Measurements from ENCODE around the gene SGO1.
"Not testable (repeated sequence)": the region's sequence is repeated elsewhere in the genome, so short reads cannot be mapped to it uniquely, and the experiment has no call there.

The SGO1 gene

DNA sequence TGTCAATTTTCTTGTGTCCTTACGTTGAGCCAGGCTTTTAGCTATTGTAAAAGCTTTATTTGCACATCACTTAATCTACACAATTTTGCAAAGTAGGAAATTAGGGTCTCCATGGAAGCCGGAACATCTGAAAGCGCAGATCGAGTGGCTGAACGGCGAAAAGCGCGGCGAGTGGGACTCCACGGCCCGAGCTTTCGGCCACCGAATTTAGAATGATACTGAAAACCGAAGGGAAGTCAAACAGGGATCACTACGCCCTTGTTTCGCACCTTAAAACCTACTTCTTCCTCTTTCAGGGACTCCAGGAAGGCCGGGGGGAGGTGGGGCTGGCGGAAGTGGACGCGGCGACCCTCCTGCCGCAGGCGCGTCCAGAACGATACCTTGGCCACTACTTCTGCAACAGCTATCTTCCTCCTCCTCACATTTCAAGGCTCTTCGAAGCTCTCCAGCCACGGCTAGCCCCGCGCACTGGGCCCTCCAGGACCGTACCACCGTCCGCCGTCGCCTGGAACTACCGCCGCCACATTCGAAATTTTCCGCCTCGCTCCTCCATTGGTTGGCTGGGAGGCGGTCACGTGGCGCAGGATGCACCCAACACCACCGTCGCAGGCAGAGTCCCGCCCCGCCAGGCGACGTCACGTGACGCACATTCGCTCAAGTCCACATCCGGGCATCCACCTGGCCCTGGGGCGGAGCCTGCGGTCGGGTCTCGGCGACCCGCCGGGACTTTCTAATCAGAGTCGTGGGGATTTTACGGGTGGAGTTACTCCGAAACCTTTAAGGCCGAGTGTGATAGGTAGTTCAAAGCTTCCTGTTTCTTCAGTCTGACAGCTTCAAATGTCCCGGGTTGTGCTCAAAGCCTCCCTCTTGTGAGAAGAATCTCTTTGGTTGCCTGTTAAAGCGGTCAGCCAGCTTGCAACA is at the start of gene SGO1:
Gene SGO1, minus strand, starts transcription at position 528 of the 921 bp plus-strand sequence. CDS start 2,179 bp downstream, outside the sequence.
- DNase-seq (ENCODE audit: low spot score), result peak; percentile 98

DNA sequence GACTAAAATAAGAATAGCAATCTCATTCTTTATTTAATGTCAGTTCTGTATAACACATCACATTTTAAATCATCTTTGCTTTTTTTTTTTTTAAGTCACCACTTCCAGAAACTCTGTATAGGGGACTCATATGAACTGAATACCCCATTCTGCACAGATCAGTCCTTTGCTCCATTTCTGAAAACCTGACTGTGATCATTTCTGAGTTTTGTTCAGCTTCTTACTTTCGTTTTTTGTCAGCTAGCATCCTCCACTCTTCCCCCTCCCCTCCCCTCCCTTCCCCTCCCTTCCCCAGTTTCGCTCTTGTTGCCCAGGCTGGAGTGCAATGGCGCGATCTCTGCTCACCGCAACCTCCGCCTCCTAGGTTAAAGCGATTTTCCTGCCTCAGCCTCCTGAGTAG is 49.8 kb upstream of the SGO1 start:
- DNase-seq (ENCODE audit: low spot score), result no peak

DNA sequence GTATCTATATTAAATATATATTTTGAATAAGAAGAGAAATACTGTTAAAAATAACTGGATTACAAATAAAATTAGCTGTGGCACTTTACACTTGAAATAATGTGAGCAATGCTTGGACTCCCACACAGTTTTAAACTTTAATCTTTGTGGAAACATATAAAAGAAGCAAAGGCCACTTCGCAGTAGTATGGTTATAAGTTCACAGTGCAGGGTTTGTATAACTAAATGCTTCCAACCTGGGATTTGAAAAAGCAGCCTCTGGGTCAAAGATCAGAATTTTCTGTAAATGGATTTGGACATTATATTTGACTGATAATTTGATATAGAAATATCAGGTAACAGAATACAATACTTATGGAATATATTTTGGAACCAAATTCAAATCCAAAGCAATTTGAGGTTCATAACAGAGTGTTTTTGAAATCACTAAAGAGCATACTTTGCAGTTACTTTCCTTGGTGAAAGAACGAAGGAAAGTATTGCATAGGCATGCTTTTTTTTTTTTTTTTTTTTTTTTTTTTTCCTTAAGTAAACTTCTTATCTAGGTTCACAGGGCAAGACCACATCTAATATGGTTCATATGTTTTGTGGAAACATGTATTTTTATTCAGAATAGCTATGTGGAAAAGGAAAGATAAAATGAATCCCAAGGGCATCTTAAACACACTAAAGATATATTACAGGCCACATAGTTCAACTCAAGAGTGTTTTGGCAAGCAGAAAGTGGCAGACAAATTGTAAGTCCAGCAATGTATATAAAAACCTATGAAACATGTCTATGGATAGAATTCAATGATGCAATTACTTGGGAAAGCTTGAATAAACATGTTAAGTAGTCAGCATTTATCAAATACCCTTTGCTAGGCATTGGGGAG is 47.1 kb upstream of the SGO1 start:
- no peak for DNase-seq (ENCODE audit: low spot score)

DNA sequence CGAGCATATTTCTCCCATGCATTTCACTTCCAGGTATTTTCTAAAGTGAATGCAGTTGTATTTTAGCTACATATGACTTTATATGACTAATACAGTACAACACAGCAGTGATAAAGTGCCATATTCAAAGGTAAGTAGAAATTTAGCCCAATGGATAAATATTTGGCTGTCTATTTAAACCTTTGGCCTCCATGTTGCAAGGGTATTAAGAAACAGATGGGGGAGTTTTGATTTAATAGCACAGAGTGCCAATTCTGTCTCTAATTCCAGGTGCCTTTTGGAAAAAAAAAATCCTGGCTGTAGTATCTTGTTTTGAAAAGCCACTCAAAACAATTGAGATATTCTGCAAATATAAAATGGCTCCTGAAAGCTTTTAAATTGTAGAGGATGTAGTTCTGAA is 44.9 kb upstream of the SGO1 start:
- DNase-seq (ENCODE audit: low spot score), result no peak

DNA sequence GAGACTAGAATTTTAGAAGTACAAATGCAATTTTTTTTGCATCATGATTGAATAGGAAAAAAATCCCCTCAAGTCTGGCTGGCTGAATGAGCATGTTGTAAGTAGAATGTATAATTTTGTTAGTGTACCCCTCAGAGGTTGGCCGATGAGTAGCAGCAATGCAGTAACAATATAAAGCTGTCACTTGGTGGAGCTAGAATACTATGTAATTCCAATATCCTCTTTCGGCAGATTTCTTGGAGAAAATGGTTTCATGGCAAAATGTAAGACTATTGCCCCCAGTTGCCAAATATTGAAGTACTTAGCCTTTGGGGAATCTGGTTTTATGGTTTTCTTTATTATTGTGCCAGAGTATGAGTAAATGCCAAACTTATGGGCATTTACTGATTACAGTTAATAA is 39.8 kb upstream of the SGO1 start:
- peak; percentile 17 for DNase-seq (ENCODE audit: low spot score)

DNA sequence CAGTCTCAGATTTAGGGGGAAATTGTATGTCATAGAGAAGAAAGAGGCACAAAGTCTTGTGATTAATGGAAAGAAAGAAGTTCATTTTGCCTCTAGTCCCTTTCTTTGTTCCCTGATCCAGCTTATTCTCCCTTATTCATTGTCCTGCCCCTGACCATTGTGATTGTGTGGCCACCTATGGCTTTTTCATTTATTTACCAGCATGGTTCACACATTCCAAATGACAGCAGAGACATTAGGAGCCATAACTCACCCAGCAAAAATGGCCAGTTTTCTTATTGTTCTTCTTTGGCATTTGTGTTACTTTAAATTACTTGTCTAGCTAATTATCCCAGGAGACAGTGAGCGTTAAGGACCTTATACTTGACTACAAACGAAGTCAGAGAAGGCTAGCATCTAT is 36.3 kb upstream of the SGO1 start:
- DNase-seq (ENCODE audit: low spot score), result no peak

DNA sequence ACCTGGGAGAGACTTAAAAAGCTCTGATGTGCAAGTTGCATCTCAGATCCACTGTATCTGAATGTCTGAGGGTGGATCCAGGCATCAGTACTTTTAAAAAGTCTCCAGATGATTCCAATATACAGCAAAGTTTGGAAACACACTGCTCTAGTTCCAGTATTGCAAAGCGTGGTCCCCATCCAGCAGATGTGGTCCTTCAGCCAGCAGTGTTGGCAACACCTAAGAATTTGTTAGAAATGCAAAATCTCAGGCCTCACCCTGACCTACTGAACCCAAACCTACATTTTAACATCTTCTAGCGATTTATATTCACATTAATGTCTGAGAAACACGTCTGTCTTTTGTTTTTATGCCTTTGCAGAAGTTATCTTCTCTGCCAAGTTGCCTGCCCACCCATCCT is 32.2 kb upstream of the SGO1 start:
- no peak for DNase-seq (ENCODE audit: low spot score)

DNA sequence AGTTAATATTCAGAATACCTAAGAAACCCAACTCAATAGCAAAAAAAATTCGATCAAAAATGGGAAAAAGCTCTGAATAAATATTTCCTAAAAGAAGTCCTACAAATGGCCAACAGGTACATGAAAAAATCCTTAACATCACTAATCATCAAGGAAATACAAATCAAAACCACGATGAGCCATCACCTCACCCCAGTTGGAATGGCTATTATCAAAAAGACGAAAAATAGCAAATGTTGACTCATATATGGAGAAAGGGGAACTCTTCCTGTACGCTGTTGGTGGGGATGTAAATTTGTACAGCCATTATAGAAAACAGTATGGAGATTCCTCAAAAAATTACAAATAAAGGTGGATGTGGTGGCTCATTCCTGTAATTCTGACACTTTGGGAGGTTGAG is 29.6 kb upstream of the SGO1 start:
- no peak for DNase-seq (ENCODE audit: low spot score)

DNA sequence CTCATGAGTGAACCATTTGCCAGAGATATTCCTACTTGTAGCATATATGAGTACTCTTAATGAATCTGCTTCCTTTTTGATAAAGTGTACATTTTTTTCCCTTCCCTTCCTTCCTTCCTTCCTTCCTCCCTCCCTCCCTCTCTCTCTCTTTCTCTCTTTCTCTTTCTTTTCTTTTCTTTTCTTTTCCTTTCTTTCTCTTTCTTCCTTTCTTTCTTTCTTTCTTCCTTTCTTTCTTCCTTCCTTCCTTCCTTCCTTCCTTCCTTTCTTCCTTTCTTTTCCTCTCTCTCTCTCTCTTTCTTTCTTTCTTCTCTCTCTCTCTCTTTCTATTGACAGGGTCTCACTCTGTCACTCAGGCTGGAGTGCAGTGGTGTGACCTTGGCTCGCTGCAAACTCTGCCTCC is 27.5 kb upstream of the SGO1 start:
- DNase-seq (ENCODE audit: low spot score), result not testable (repeated sequence)

DNA sequence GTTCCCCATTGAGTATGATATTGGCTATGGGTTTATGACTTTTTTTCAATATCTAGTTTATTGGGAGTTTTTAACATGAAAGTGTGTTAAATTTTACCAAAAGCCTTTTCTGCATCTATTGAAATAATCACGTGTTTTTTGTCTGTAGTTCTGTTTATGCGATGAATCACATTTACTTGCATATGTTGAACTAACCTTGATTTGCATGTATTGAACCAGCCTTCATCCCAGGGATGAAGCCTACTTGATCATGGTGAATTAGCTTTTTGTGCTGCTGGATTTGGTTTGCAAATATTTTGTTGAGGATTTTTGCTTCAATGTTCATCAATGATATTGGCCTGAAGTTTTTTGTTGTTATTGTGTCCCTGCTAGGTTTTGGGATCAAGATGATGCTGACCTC is 21.9 kb upstream of the SGO1 start:
- not testable (repeated sequence) for DNase-seq (ENCODE audit: low spot score)

DNA sequence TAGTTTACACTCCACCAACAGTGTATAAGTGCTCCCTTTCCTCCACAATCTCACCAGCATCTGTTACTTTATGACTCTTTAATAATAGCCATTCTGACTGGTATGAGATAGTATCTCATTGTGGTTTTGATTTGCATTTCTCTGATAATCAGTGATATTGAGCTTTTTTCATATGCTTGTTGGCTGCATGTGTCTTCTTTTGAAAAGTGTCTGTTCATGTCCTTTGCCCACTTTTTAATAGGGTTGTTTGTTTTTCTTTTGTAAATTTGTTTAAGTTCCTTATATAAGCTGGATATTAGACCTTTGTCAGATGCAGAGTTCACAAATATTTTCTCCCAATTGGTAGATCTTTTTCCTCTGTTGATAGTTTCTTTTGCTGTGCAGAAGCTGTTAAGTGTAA is 19.9 kb upstream of the SGO1 start:
- not testable (repeated sequence) for DNase-seq (ENCODE audit: low spot score)

DNA sequence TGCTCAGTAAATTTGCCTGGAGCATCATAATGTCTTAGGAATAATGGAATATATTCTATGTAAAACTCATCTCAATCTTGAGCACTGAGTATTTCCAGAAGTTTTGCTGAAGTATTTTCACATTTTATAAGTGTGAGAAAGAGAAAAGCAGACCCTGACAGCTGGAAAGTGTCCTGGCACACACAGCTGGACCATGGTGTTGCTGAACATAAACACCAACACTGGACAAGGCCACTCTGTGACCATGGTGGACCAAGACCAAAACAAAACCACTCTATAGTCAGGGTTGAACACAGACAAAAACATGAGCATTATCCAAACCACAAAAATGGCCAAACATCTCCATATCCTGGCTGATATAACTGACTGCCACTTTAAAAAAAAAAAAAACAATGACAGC is 15.1 kb upstream of the SGO1 start:
- no peak for DNase-seq (ENCODE audit: low spot score)

DNA sequence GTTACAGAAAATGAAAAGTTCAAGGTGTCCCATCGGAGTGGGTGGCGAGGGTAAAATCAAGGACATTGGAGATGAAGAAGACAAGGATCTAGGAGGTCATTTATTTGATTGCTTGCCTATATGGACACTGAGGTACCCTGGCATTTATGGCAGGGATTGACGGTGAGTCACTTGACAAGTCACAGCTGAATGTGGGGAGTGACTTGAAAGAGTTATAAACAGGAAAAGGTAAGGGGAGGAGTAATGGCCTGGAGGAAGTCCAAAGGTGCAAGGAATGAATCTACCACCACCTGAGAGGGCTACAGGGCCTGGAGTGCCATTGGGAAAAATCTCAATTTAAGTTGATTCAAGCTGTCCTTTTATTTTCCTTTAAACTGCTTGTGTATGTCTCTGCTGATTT is 11.8 kb upstream of the SGO1 start:
- DNase-seq (ENCODE audit: low spot score), result no peak

DNA sequence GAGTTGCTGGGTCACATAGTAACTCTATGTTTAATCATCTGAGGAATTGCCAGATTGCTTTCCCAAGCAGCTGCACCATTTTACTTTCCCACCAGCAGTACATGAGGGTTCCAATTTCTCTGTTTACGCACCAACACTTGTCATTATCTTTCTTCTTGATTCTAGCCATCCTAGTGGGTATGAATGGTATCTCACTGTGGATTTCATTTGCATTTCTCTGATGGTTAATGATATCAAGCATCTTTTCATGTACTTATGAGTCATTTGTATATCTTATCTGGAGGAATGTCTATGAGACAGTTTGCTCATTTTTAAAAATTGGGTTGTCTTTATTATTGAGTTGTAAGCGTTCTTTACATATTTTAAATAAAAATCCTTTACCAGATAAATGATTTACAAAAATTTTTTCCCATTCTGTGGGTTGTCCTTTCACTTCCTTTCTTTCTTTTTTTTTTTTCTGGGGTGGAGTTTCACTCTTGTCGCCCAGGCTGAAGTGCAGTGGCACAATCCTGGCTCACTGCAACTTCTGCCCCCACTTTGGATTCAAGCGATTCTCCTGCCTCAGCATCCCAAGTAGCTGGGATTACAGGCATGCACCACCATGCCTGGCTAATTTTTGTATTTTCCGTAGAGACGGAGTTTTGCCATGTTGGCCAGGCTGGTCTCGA is 8.9 kb upstream of the SGO1 start:
- DNase-seq (ENCODE audit: low spot score), result no peak

DNA sequence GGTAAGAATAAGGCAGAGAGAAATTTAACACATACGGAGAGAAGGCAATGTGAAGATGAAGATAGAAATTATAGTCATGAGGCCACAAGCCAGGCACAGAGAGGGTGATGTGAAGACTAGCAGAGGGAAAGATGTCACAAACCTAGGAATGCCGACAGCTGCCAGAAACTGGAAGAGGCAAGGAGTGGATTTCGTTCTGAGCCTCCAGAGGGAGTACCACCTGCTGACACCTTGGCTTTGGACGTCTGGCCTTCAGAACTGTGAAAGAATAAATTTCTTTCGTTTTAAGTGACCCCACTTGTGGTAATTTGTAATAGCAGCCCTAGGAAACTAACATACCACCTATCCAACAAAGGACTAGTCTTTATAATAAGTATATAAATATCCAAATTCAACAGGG is 5.0 kb upstream of the SGO1 start:
- DNase-seq (ENCODE audit: low spot score), result no peak

DNA sequence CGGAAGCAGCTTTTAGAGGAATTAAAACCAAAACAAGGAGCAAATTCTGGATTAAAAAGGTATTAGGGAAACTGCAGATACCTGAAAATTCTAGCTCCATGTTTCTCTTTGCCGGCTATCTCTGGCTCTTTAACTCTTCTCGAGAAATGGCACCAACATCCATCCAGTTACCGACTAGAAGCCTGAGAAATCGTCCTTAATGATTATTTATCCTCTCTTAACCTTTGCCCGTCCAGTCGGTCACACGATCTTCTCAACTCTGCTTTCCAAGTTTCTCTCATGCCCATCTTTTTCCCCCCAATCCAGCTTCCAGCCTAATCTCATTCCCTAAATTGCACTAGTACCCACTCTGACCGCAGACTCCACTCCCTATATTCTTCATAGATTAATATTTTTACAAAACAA is 596 bp upstream of the SGO1 start:
- peak; percentile 10 for DNase-seq (ENCODE audit: low spot score)

DNA sequence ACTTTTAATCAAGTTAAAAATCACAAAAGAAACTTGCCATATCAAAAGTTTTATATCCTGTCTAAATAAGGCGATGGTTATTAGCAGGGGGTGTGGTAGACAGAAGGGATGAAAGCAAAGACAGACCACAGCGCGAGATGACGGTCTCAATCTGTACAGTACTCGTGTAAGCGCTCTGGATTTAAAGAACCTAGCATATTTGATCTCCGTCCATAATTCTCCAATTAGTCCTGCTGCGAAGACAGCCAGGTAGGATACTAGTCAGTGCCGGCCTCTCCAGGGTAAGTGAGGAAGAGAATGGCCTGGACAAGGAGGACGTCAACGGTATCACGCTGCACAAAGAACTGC is 701 bp downstream of the SGO1 start:
- no peak for DNase-seq (ENCODE audit: low spot score)

DNA sequence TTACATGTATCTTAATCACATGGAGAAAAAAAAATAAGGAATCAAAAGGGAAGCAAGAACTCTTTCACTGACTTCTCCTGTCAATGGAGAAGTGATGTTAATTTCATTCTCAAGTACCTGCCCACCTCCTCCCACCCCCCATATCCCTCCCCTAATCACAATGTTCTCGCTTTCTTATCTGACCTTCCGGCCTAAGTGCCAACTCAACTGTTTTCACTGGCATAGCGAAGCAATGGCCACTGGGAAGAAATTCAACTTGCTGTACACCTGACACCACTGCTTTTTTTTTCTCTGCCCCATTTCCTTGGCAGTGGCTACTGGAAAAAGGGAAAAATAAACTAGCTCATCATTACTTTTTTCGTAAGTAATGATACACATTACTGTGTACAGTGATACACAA is 3.8 kb downstream of the SGO1 start:
- no peak for DNase-seq (ENCODE audit: low spot score)

DNA sequence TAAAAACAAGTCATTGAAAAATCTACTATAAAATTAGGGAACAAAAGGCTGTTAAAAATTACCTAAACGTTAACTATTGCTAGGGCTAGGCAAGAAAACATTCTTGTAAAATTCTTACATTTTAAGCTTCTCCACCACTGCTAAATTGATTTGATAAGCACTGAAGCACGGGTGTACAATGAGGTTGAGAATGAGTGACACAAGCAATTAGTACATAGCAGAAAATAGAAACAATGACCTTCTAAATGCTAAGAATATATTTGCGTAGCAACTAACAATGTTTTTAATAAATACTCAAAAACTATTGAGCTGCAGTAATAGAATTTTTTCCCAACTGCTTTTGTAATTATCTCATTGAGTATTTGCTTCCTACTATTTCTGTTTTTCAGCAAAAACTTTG is 4.7 kb downstream of the SGO1 start:
- DNase-seq (ENCODE audit: low spot score), result no peak

DNA sequence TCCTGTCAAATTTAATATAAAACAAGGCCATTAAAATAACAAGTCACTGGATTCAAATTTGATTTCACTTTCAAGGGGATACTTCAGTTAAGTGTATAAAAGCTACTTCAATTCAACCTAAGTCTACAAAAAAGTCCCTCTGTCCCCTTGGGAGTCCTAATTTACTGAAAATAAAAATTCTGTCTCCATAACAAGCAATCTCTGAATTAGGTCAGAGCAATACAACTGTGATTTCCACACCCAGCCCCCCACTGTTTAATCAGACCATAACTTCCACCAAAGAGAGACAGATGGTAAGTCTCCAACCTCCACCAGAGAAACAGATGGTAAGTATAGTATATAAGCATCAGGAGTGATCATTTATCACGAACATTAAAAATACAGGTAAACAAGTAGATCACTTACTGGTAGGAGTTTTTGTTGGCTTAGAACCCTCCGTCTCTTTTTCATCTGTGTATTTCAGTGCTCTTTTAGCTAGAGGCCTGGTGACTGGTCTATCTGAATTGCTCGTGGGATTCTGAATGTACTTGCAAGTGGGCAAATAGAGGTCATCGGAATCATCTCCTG is 12.1 kb downstream of the SGO1 start:
- no peak for DNase-seq (ENCODE audit: low spot score)

DNA sequence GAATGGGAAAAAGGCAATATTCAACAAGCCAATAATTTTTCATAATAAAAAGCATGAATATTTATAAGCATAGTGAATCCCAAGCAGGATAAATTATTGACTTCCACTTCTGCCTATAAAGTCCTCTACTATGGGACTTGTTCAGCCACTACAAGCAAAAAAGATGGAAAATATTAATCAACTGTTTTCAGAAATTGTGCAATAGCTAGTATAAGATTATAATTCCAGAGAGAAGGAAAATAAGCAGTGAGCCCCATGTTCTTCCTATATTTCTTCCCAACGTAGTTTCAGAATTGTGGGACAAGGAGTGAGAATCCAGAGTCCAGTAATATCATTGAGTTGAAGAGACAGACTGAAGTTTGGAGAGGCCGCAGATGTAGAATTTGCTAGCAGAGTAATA is 24.3 kb downstream of the SGO1 start:
- DNase-seq (ENCODE audit: low spot score), result no peak

DNA sequence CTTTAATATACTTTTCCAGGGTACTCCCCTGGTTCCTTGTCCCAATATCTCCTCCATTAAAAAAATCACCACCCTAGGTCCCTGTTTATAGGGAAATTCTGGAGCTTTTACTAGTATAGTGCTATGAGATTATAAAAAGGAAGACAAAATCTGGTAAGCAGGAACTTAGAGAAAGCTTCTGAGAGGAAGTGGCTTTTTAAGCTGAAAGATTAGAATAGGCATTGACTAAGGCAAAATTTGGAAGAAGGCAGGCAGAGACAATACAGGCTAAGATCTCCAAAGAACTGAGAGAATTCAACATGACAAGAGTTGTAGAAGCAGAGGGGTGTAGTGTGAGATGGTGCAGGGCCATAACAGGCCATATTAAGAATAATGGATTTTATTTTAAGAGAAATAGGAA is 25.8 kb downstream of the SGO1 start:
- no peak for DNase-seq (ENCODE audit: low spot score)

Data from AG08395 (cell line).